HG02870 (cell line): Measurements from ENCODE around the gene LGALS9C.
A peak's percentile ranks its signal among the peaks of the same experiment; 100 is the strongest.
"Not testable (repeated sequence)": the region's sequence is repeated elsewhere in the genome, so short reads cannot be mapped to it uniquely, and the experiment has no call there.

Experiments used
- ATAC-seq: cut with Tn5 transposase; IDR thresholded peaks from one replicate; pipeline ENCODE4 v1.9.1; 2021; ENCODE audit warnings: mild to moderate bottlenecking, moderate library complexity; ENCODE audit not compliant: unreplicated experiment

LGALS9C gene

GRCh38 chr17:18476508-18477308 is at the start of gene LGALS9C:
TSS of gene LGALS9C (plus strand) at chr17:18476789. CDS start at chr17:18476855, 66 bp downstream.
- ATAC-seq = peak; percentile 77

GRCh38 chr17:18432206-18432605 is 44.4 kb upstream of the LGALS9C start:
- not testable (repeated sequence) for ATAC-seq

DNA sequence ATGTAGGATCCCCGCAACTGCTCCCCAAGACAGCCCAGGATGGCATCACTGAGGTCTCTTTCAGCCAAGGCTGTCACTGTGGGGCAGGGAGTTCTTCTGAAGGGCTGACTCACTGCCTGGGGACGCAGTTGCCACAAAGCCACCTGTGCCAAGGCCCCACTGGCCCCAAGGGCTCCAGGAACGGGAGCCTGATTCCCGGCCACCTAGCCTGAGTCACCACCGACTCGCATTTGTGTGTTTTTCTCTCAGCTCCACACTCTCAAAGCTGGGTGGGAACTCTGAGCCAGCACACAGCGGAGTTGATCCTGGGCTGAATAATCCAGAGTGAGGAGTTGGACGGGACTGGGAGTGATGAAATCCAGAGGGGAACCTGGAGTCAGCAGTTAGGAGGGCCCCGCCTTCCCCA is 37.1 kb upstream of the LGALS9C start:
- ATAC-seq = not testable (repeated sequence)

GRCh38 chr17:18442093-18442492 is 34.5 kb upstream of the LGALS9C start:
- not testable (repeated sequence) for ATAC-seq

GRCh38 chr17:18442532-18442931 is 34.1 kb upstream of the LGALS9C start:
- ATAC-seq = not testable (repeated sequence)

DNA sequence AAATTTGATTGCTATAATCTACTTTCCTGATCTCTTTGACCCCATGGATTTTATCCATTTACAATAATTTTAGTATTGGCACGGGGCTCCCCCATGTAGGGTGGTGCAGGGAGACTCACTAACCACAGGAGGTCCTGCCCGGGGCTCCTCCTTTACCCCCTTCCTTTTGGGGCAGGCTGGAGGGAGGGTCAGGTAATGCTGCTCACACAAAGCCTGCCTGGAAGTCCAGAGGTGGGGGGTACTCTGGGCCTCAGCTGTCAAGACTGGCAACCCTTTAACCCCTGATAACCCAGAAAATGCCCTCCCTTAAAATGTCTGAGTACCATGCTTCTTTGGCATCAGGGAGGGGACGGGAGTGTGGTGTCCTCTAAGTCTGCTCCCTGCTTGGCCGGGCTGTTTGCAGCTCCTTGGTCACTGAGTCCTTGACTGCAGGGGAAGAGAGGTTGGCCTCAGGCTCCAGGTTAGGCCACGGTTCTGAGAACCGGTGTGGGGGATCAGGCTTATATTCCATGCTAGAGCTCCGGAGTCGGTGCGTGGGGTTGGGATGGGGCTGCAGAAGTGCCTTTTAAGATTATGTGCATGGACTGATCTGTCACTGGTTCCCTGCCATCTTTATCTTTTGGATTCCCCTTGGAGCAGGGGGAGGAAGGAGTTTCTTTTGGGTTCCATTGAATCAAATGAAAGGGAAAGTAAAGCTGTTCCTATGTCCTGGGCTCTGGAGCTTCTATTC is 28.9 kb upstream of the LGALS9C start:
- not testable (repeated sequence) for ATAC-seq

GRCh38 chr17:18448311-18448710 is 28.3 kb upstream of the LGALS9C start:
- not testable (repeated sequence) for ATAC-seq

DNA sequence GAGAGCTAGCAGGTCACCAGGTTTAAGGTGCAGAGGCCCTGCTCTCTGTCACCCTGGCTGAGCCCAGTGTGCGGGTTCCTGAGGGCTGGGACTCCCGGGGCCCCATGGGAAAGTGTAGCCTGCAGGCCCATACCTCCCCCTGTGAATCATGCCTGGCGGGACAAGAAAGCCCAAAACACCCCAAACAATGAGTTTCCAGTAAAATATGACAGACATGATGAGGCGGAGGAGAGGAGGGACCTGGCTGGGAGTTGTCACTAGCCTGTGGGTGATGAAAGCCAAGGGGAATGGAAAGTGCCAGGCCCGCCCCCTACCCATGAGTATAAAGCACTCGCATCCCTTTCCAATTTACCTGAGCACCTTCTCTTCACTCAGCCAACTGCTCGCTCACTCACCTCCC is 26.8 kb upstream of the LGALS9C start:
- not testable (repeated sequence) for ATAC-seq

GRCh38 chr17:18450998-18451397 is 25.6 kb upstream of the LGALS9C start:
- ATAC-seq = not testable (repeated sequence)

GRCh38 chr17:18451969-18452368 is 24.6 kb upstream of the LGALS9C start:
- not testable (repeated sequence) for ATAC-seq

DNA sequence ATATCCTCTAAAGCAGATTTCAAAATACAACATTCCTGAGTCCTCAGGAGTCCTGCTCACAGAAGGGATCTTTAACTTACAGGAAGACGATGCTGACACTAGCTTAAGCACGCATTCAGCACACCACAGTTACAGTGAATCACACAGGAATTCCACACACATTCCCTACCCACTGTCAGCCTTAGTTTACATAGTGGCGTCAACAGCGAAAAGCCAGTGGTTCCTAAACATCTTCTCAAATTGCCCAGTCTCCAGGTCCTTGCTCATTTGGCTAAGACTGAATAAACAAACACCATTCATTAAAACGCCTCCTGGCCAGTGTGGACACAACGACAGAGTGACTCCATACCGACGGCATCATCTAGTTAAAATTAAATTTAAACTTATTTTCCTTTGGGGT is 17.6 kb upstream of the LGALS9C start:
- not testable (repeated sequence) for ATAC-seq

DNA sequence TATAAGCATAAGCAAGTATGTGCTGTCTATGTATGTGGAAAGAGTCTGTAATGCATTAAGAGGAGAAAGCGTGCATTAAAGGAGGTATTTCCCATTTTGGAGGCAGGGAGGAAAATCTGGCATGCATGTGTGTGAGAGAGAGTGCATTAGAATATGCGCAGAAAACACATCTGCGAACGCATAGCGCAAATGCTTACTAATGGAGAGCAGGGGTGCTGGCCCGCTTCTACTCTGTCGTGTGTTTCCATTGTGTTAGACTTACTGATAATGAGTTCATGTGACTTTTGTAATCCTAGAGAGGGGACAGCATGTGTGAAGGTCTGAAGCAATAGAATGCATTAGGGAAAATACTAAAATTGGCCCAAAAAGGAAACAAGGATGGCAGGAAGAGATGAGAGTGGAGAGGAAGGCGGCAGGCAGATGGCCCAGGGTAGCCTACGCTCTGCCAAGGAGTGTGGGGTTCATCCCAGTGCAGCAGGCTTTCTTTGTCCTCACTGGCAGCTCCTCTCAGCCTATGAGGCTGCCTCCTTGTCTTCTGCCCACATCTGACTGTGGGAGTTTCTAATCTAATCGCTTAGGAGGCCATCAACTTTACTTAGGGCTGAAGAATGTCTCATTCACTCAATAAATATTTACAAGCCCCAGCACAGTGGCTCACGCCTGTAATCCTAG is 12.6 kb upstream of the LGALS9C start:
- ATAC-seq = not testable (repeated sequence)

DNA sequence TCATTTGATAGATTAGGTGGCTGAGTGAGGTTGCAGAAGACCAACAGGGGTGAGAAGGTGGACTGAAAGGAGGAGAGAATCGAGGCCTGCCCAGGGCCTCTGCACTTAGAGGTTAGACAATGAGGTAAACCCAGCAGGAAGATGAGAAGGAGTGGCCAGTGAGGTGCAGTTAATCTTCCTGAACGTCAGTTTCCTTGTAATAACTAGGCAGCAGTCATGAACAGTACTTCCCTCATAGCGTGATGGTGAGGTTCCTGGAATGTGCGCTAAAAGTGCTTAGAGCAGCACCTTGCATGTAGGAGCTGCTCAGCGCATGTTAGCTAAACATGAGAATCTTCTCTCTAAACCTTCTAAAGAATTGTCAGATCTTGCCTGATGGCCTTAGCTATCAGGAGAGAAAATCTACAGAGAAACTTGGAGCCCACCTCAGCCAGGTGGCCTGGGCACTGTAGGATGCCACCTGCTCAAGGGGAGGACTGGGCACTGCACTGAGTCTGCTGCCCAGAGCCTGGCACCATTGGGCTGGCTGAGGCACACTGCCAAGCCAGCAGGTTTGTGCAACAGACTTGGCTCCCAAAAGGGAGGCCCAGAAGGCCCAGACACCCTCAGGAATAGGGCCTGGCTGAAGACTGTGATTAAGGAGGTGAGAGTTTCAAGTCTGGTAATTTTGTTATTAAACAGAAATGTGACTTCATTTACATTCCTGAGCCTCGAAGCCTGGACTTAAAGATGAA is 10.2 kb upstream of the LGALS9C start:
- not testable (repeated sequence) for ATAC-seq

GRCh38 chr17:18467001-18467400 is 9.6 kb upstream of the LGALS9C start:
- not testable (repeated sequence) for ATAC-seq

GRCh38 chr17:18468472-18469171 is 8.0 kb upstream of the LGALS9C start:
- ATAC-seq = not testable (repeated sequence)

DNA sequence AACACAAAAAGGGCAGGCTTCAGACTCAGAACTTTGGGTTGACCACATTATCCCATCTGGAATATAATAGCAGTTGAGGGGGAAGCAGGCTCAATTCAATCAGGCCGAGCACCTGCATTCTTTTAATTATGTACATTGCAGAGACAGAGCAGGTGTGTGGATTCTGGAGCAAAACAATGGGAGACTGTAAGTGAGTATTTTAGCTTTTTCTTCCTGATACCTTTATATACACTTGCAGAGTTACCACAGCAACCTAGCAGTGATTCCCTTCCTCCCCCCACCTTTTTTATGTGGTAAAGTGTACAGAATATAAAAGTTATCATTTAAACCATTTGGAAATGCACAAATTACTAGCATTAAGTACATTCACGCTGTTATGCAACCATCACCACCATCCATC is 6.8 kb upstream of the LGALS9C start:
- not testable (repeated sequence) for ATAC-seq

DNA sequence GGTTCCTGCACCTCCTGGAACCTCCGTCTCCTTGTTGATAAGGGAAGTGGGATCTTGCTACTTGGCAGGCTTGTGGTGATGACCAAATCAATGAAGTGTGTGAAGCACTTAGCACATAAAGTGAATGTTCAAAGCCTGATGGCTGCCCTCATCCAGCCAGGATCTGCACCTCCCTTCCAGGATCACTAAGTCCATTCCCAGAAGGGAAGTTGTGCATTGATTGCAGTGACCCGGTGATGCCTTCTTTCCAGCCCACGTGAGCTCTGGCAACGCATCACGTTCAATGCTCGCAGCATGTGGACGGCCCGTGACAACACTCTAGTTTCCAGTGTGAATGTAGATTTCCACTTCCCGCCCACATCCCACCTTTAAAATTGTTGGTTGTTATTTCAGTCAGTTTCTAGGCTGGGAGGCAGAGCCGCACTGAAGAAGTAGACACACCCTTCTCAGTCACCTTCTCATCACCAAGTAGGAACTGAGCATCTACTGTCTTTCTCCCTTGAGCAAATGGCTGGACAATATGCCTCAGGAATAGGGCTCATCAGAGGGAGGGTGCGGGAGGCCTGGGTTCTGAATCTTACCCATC is 6.2 kb upstream of the LGALS9C start:
- not testable (repeated sequence) for ATAC-seq

GRCh38 chr17:18473967-18474366 is 2.6 kb upstream of the LGALS9C start:
- not testable (repeated sequence) for ATAC-seq

DNA sequence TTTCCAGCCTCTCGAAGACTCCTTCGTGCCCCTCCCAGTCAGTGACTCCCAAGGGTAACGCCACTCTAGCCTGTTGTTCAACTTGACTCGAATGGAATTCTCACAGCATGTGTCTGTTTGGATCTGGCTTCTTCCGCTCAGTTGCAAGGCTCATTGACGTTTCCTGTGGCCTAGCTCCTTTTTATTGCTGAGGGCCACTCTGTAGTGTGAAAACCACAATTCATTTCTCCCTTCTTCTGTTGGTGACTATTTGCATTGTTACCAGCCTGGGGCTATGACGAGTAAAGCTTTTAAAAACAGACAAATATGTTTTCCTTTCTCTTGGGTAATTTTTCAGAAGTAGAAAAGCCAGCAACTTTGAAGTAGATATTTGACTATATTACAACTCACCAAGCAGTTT is 1.8 kb upstream of the LGALS9C start:
- not testable (repeated sequence) for ATAC-seq

DNA sequence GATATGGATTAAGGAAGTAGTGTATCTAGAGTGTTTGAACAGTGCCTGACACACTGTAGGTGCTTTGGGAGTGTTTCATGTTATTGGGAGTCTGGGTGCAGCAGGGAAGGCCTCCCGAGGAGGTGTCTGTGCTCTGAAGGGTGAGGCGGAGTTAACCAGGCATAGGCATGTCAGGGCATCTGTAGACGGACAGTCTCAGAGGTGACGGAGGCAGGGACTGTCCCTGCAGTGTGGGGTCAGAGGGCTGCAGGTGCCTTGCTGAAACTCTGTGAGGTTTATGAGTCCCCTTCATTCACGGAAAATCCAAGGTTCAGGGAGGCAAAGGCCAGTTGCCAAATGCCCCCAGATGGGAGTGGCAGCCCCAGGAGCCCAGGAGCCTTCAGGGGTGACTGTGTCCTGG is 778 bp downstream of the LGALS9C start:
- ATAC-seq = not testable (repeated sequence)
